OCI-LY7 (cell line): ENCODE results near the gene SLC7A7. TPM values are rescaled to one million over a fixed set of nuclear protein-coding genes. Genes with fewer than 3 reads are reported as not detected.

Experiments
- BruUV-seq: library from RNA; stranded (reverse); fragments of 400-500 nt; replicated peaks from 2 replicates; lab custom pipeline; 2021; lab: Mats Ljungman, UMichigan
- CTCF ChIA-PET: fragments of 300-600 bp; sonication (Branson Sonifier 250); formaldehyde crosslinking; loops from one replicate; lab custom pipeline; 2022; ENCODE audit warnings: antibody characterized with exemption; ENCODE audit not compliant: unreplicated experiment; lab: Charles Lee
- POLR2A ChIA-PET: fragments of 300-600 bp; sonication (Branson Sonifier 250); formaldehyde crosslinking; loops from one replicate; lab custom pipeline; 2022; ENCODE audit warnings: antibody characterized with exemption; lab: Charles Lee
- DNase-seq: peaks from one replicate; pipeline ENCODE4 v3.0.0-alpha.2; 2015; ENCODE audit warnings: low spot score
- H2AFZ ChIP-seq: fragments of 200-600 bp; sonication (generic), shearing (Covaris generic); 2 replicates; pipeline ENCODE4 v1.6.1; 2014; ENCODE audit warnings: mild to moderate bottlenecking, antibody characterized with exemption, low read length, moderate library complexity
- H3K27ac ChIP-seq: fragments of 200-600 bp; sonication (generic); 2 replicates; pipeline ENCODE4 v1.5.1; 2014; ENCODE audit warnings: mixed run types, low read depth, mild to moderate bottlenecking, moderate library complexity, low read length, inconsistent platforms; ENCODE audit not compliant: poor library complexity, severe bottlenecking
- H3K36me3 ChIP-seq: fragments of 200-600 bp; sonication (generic); 2 replicates; pipeline ENCODE4 v1.6.1; 2014; ENCODE audit warnings: mild to moderate bottlenecking, antibody characterized with exemption, low read length, moderate library complexity, mixed read lengths; ENCODE audit not compliant: insufficient read depth
- H3K4me1 ChIP-seq: fragments of 200-600 bp; sonication (generic); 2 replicates; pipeline ENCODE4 v1.5.1; 2014; ENCODE audit warnings: mild to moderate bottlenecking, low read length; ENCODE audit not compliant: insufficient read depth, poor library complexity, severe bottlenecking
- H3K4me2 ChIP-seq: fragments of 200-600 bp; sonication (generic); 2 replicates; pipeline ENCODE4 v1.6.1; 2014; ENCODE audit warnings: mild to moderate bottlenecking, low read length
- H3K4me3 ChIP-seq: fragments of 200-600 bp; sonication (generic); 2 replicates; pipeline ENCODE4 v1.5.1; 2014; ENCODE audit warnings: mild to moderate bottlenecking, low read depth, low read length; ENCODE audit not compliant: poor library complexity, severe bottlenecking
- H3K79me2 ChIP-seq: fragments of 200-600 bp; sonication (generic); 2 replicates; pipeline ENCODE4 v1.6.1; 2016; ENCODE audit warnings: low read depth, mild to moderate bottlenecking, low read length, moderate library complexity, mixed read lengths; ENCODE audit not compliant: insufficient read depth
- H3K9me2 ChIP-seq: fragments of 200-600 bp; sonication (generic); 2 replicates; pipeline ENCODE4 v1.6.1; 2016; ENCODE audit warnings: mild to moderate bottlenecking, low read length, mixed read lengths; ENCODE audit not compliant: insufficient read depth
- H3K9me3 ChIP-seq: fragments of 200-600 bp; sonication (generic); 2 replicates; pipeline ENCODE4 v1.6.1; 2014; ENCODE audit warnings: mild to moderate bottlenecking, mixed run types, low read length, mixed read lengths
- H4K20me1 ChIP-seq: fragments of 200-600 bp; sonication (generic); 2 replicates; pipeline ENCODE4 v1.6.1; 2014; ENCODE audit warnings: mild to moderate bottlenecking, antibody characterized with exemption, low read length, moderate library complexity, mixed read lengths; ENCODE audit not compliant: insufficient read depth
- CTCF ChIP-seq: fragments of 200-600 bp; sonication (generic); conservative IDR thresholded peaks from 2 replicates; pipeline ENCODE4 v1.5.1; 2014; ENCODE audit warnings: mild to moderate bottlenecking, antibody characterized with exemption, low read length, moderate library complexity, mixed read lengths
- EZH2phosphoT487 ChIP-seq: fragments of 200-600 bp; sonication (generic); IDR thresholded peaks from 2 replicates; pipeline ENCODE4 v1.6.1; 2018; ENCODE audit warnings: low read depth, borderline replicate concordance, mild to moderate bottlenecking, mixed run types, antibody characterized with exemption, low read length, moderate library complexity, mixed read lengths
- intact Hi-C: fragments of 100-400 bp; cut with micrococcal nuclease; formaldehyde crosslinking; loops from one replicate; pipeline ENCODE4 v1.10.0; 2022; ENCODE audit not compliant: unreplicated experiment
- total RNA-seq, 2 experiments: library from RNA; depleted of rRNA in 1 of 2; stranded (reverse); fragments of >200 nt in 1 of 2; shearing (Covaris generic) in 1 of 2; gene quantifications; 2 replicates each; pipeline ENCODE4 v1.2.3, GENCODE V29; 2014 to 2022

Gene SLC7A7
- total RNA-seq, 2 experiments from 2014 or later, result 30.6 to 59.2 TPM

DNA sequence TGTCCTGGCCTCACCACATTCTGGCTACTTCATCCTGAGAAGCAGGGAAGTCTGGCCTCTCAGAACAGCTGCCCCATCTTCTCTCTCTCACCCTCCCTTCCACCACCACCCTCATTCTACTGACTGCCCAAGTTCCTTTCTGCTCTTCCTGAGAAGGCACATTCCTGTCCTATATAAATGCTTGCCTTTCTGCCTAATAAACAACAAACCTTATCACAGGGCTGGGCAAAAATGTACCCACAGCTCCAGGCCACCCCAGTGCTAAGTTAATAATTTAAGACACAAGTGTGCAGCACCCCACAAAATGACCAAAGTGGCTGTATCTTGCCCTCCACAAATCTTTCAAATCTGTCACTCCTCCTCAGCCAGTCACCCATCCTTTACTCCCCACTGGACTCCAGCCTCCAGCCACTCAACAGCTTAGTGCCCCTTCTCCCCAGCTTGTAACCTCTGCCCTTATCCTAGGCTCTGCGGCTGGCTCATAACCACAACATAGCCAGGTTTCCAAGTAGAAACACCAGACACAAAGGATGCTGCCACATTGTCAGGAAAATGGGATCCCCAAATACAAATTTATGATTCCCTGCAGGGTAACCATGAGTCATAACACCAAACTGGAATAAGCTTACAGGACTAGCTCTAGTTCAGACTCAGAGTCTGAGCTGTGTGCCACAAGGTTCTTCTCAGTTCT lies 33.8 kb downstream of the SLC7A7 start:
- H3K4me3 ChIP-seq, result no peak overlapping the region
- TF ChIP-seq CTCF (no peak), EZH2phosphoT487 (no peak)
- H4K20me1 ChIP-seq, result no peaks in the 10 kb centered on the region
- ChIA-PET CTCF (interaction anchor here (1.0 kb wide), 1 partner anchor 72 kb away, joined by 3 read pairs; no protein-coding TSS in a partner anchor), POLR2A (interaction anchor here (0.7 to 2.0 kb wide), 6 partner anchors 14 to 107 kb away, joined by 3 to 9 read pairs (median 6); partner anchors contain the start of gene OXA1L)
- H2AFZ ChIP-seq, result no peak overlapping the region
- H3K9me3 ChIP-seq, result no peaks in the 10 kb centered on the region
- peaks cover 11% of the 10 kb centered on the region; the same call in 1 of the 2 replicates for H3K79me2 ChIP-seq
- peak overlapping the region; percentile 33 for H3K27ac ChIP-seq
- H3K9me2 ChIP-seq, result no peaks in the 10 kb centered on the region
- no TSS peak for BruUV-seq
- H3K4me1 ChIP-seq, result peaks cover 52% of the 10 kb centered on the region
- peaks cover 61% of the 10 kb centered on the region for H3K36me3 ChIP-seq
- DNase-seq, result no peak
- H3K4me2 ChIP-seq, result no peak overlapping the region
- intact Hi-C loops, result no loop called here

DNA sequence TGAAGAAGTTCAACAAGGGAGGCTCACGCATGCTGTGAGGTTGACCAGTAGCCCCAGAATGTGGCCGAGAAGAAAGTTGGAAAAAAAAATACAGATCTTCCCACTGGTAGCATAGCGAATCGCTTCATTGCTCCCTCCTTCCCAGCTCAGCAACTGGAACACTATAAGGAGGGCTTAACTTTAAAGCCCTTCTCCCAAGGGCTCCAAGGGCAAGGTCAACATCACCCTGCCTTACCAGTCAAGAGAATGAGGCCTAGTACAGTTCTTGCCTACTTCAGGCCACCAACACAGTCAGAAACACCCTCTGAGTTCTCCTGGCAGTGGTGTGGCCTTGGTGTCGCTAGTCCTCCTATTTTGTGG lies 34.3 kb downstream of the SLC7A7 start:
- Histone ChIP-seq H3K4me3 (no peak overlapping the region), H3K4me2 (no peak overlapping the region), H3K79me2 (peaks cover 7% of the 10 kb centered on the region; the same call in 1 of the 2 replicates), H3K27ac (peak overlapping the region; percentile 33), H3K4me1 (peaks cover 46% of the 10 kb centered on the region), H4K20me1 (no peaks in the 10 kb centered on the region), H2AFZ (no peak overlapping the region), H3K9me3 (no peaks in the 10 kb centered on the region), H3K36me3 (peaks cover 66% of the 10 kb centered on the region), H3K9me2 (no peaks in the 10 kb centered on the region)
- TF ChIP-seq CTCF (no peak), EZH2phosphoT487 (no peak)
- intact Hi-C loops, result no loop called here
- no peak for DNase-seq
- POLR2A ChIA-PET, result no interaction called here
- CTCF ChIA-PET, result interaction anchor here (1.0 kb wide), 1 partner anchor 72 kb away, joined by 3 read pairs; no protein-coding TSS in a partner anchor
- BruUV-seq, result no TSS peak
